HL-60 (cell line): ENCODE measurements around the gene LIPC.

Source experiments
- DNase-seq, 2 experiments: peaks; one replicate each; pipeline ENCODE4 v3.0.0-alpha.2; 2010 to 2020; ENCODE audit warnings: low read depth in 1 of 2, low spot score in 1 of 2
- H3K27ac ChIP-seq: fragments of 250-450 bp; sonication (Bioruptor Pico); replicated peaks from 2 replicates; pipeline ENCODE4 v1.5.1; 2020; ENCODE audit warnings: mild to moderate bottlenecking, moderate library complexity
- H3K27me3 ChIP-seq: fragments of 250-450 bp; sonication (Bioruptor Pico); 2 replicates; pipeline ENCODE4 v1.5.1; 2021; ENCODE audit warnings: mild to moderate bottlenecking, moderate library complexity; ENCODE audit not compliant: insufficient read depth, poor library complexity, severe bottlenecking
- H3K4me3 ChIP-seq: replicated peaks from 2 replicates; pipeline ENCODE4 v1.5.1; 2011; ENCODE audit warnings: mild to moderate bottlenecking, control low read depth, low read length; ENCODE audit not compliant: insufficient read depth
- GABPA ChIP-seq: IDR thresholded peaks from 2 replicates; pipeline ENCODE4 v1.6.1; 2012; ENCODE audit warnings: low read depth
- POLR2AphosphoS5 ChIP-seq: IDR thresholded peaks from 2 replicates; pipeline ENCODE4 v1.6.1; 2012; ENCODE audit warnings: low read depth
- SPI1 ChIP-seq: IDR thresholded peaks from 2 replicates; pipeline ENCODE4 v1.6.1; 2012; ENCODE audit warnings: low read depth, mild to moderate bottlenecking, borderline replicate concordance
- TF ChIP-seq, protein P1 (sequence below): IDR thresholded peaks from one replicate; pipeline ENCODE4 v1.5.1; 2011; ENCODE audit warnings: low read length, control low read depth, inconsistent platforms; ENCODE audit not compliant: insufficient read depth
- TF ChIP-seq, protein P2 (sequence below): IDR thresholded peaks from 2 replicates; pipeline ENCODE4 v1.6.1; 2012; ENCODE audit warnings: low read depth; ENCODE audit not compliant: insufficient replicate concordance

LIPC gene

DNA sequence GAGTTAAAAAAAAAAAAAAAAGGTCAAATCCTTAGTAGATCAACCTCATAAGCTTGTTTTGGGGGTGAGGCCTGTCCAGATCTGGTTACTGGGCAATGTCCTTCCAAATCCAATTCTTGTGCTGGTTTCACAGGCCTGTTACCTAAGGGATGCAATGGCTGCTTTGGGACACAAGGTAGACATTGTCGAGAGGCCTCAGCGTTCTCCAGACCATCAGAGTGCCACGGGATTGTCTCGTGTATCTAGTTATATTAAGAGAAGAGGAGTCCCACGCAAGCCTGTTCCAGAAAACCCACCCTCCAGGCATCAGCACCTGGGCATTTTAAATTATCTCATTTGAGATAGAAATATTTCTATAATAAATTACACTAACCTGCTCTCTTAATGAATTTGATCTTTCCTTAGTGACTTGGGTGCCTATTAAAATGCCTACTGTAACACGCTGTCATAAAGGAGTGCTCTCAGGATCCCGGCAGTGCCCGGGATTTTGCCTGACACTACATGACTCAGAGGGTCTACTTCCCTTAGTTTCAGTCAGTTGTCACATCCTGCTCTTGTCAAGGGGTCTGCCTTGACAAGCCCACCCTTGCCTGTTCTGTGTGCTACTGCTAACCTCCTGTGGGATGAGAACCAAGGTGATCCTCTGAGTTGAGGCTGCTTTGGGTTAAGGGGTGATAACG, 116.0 kb downstream of the LIPC start:
- TF ChIP-seq POLR2AphosphoS5 (no peak), GABPA (no peak), SPI1 (no peak)
- TF ChIP-seq, protein P1, sequence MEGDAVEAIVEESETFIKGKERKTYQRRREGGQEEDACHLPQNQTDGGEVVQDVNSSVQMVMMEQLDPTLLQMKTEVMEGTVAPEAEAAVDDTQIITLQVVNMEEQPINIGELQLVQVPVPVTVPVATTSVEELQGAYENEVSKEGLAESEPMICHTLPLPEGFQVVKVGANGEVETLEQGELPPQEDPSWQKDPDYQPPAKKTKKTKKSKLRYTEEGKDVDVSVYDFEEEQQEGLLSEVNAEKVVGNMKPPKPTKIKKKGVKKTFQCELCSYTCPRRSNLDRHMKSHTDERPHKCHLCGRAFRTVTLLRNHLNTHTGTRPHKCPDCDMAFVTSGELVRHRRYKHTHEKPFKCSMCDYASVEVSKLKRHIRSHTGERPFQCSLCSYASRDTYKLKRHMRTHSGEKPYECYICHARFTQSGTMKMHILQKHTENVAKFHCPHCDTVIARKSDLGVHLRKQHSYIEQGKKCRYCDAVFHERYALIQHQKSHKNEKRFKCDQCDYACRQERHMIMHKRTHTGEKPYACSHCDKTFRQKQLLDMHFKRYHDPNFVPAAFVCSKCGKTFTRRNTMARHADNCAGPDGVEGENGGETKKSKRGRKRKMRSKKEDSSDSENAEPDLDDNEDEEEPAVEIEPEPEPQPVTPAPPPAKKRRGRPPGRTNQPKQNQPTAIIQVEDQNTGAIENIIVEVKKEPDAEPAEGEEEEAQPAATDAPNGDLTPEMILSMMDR = no peak
- TF ChIP-seq, protein P2, sequence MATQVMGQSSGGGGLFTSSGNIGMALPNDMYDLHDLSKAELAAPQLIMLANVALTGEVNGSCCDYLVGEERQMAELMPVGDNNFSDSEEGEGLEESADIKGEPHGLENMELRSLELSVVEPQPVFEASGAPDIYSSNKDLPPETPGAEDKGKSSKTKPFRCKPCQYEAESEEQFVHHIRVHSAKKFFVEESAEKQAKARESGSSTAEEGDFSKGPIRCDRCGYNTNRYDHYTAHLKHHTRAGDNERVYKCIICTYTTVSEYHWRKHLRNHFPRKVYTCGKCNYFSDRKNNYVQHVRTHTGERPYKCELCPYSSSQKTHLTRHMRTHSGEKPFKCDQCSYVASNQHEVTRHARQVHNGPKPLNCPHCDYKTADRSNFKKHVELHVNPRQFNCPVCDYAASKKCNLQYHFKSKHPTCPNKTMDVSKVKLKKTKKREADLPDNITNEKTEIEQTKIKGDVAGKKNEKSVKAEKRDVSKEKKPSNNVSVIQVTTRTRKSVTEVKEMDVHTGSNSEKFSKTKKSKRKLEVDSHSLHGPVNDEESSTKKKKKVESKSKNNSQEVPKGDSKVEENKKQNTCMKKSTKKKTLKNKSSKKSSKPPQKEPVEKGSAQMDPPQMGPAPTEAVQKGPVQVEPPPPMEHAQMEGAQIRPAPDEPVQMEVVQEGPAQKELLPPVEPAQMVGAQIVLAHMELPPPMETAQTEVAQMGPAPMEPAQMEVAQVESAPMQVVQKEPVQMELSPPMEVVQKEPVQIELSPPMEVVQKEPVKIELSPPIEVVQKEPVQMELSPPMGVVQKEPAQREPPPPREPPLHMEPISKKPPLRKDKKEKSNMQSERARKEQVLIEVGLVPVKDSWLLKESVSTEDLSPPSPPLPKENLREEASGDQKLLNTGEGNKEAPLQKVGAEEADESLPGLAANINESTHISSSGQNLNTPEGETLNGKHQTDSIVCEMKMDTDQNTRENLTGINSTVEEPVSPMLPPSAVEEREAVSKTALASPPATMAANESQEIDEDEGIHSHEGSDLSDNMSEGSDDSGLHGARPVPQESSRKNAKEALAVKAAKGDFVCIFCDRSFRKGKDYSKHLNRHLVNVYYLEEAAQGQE = no peak
- H3K27ac ChIP-seq = no peak overlapping the region
- H3K4me3 ChIP-seq = no peak overlapping the region
- H3K27me3 ChIP-seq = no peaks in the 10 kb centered on the region
- DNase-seq = no peak

DNA sequence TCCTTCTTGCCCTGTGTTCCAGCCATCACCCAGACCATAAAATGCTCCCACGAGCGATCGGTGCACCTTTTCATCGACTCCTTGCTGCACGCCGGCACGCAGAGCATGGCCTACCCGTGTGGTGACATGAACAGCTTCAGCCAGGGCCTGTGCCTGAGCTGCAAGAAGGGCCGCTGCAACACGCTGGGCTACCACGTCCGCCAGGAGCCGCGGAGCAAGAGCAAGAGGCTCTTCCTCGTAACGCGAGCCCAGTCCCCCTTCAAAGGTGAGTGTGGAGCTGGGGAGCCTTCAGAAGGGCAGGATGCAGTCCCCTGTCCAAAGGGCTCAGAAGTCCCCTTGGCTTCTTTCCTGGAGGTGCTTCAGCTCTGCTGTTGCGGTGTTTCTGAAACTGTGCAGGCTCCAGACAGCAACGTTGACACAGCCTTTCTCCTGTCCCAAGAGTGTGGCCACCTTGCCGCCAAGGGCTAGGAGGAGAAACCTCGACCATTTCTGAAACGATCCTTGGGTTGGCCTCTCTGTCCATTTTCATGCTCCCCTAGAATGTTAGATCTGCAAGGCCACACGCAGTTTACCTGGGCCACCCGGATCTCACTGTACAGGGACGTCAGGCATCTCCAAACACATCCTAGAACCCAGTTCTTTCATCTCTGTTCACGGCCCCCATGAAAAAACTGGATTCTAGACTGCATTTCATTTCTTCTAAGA, 116.7 kb downstream of the LIPC start:
- no peak overlapping the region for H3K27ac ChIP-seq
- DNase-seq = no peak
- H3K27me3 ChIP-seq = no peaks in the 10 kb centered on the region
- TF ChIP-seq GABPA = no peak
- TF ChIP-seq, protein P2 = no peak
- no peak overlapping the region for H3K4me3 ChIP-seq

DNA sequence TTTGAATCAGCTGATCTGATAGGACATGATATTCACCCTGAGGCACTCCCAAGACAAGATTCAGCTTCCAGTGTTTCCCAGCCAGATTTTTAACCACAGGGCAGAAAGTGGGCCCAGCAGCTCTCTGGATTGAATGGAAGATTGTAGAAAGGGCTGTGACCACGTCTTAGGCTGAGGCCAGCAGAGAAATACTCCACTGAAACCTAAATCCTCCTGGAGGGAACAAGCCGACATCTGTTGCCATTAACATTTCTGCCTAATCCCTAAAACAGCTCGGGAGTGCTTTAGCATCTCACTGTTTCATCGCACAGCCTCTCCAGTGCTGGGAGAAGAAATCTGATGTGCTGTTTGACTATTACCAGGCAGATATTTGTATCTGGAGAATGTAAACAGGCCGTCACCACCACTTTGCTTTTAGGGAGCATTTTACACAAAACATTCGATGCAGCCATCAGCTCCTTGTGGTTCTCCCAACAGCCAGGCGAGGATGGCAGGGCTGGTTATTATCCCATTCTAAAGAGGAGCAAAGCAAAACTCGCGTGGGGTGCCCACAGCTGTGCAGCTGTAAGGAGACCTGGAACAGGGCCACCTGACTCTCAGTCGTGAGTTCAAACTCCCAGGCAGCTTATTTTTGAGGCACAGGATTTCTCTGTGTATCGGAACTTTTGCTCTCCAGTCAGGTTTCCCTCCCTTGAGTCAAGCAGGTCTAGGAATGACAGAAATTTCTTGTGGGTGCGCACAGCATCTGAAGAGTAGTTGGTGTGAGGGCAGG, 117.4 kb downstream of the LIPC start:
- DNase-seq = no peak
- TF ChIP-seq SPI1 (no peak), POLR2AphosphoS5 (no peak)
- TF ChIP-seq, protein P1 = no peak
- TF ChIP-seq, protein P2 = no peak
- no peaks in the 10 kb centered on the region for H3K27me3 ChIP-seq
- no peak overlapping the region for H3K4me3 ChIP-seq
- H3K27ac ChIP-seq = no peak overlapping the region
